GM21786 (cell line): ENCODE data around the gene LTBP1.

Source experiments
- ATAC-seq: cut with Tn5 transposase; IDR thresholded peaks from one replicate; pipeline ENCODE4 v1.9.1; 2021; ENCODE audit not compliant: unreplicated experiment

LTBP1 gene

GRCh38 chr2:33107690-33108482 lies 161.1 kb downstream of the LTBP1 start:
- no peak for ATAC-seq

- ATAC-seq: no peak
Observed at GRCh38 chr2:33108483-33109443, 162.0 kb downstream of the LTBP1 start.

- ATAC-seq: no peak
Observed at GRCh38 chr2:33110461-33110860, 163.7 kb downstream of the LTBP1 start.

GRCh38 chr2:33111002-33111446 lies 164.3 kb downstream of the LTBP1 start:
- ATAC-seq: no peak

- no peak for ATAC-seq
Observed at GRCh38 chr2:33115196-33115595, 168.4 kb downstream of the LTBP1 start.

- ATAC-seq: no peak
Observed at GRCh38 chr2:33115728-33116127, 169.0 kb downstream of the LTBP1 start.

- no peak for ATAC-seq
Observed at GRCh38 chr2:33116799-33117198, 170.0 kb downstream of the LTBP1 start.

- ATAC-seq: no peak
Observed at GRCh38 chr2:33118651-33119050, 171.9 kb downstream of the LTBP1 start.

- ATAC-seq: no peak
Observed at GRCh38 chr2:33121416-33121815, 174.7 kb downstream of the LTBP1 start.

GRCh38 chr2:33121925-33122324 lies 175.2 kb downstream of the LTBP1 start:
- no peak for ATAC-seq

GRCh38 chr2:33122726-33123125 lies 176.0 kb downstream of the LTBP1 start:
- no peak for ATAC-seq

GRCh38 chr2:33123216-33123615 lies 176.5 kb downstream of the LTBP1 start:
- ATAC-seq: no peak

- no peak for ATAC-seq
Observed at GRCh38 chr2:33126552-33126951, 179.8 kb downstream of the LTBP1 start.

GRCh38 chr2:33126958-33127357 lies 180.2 kb downstream of the LTBP1 start:
- ATAC-seq: no peak

- ATAC-seq: no peak
Observed at GRCh38 chr2:33129263-33130053, 182.7 kb downstream of the LTBP1 start.

- ATAC-seq: no peak
Observed at GRCh38 chr2:33130054-33130447, 183.3 kb downstream of the LTBP1 start.

GRCh38 chr2:33130544-33130943 lies 183.8 kb downstream of the LTBP1 start:
- ATAC-seq: no peak

- no peak for ATAC-seq
Observed at GRCh38 chr2:33131111-33131510, 184.4 kb downstream of the LTBP1 start.

- no peak for ATAC-seq
Observed at GRCh38 chr2:33131749-33132148, 185.0 kb downstream of the LTBP1 start.

- no peak for ATAC-seq
Observed at GRCh38 chr2:33133454-33133952, 186.8 kb downstream of the LTBP1 start.
